GM18951 (cell line): ENCODE results near the gene FN3KRP.

Source experiments
- POLR2A ChIP-seq: IDR thresholded peaks from 4 replicates; pipeline ENCODE4 v1.6.1; 2011; ENCODE audit warnings: mild to moderate bottlenecking; ENCODE audit not compliant: insufficient read length, insufficient read depth; ENCODE audit errors: extremely low read depth
- in situ Hi-C: fragments of 300-500 bp; cut with MboI; formaldehyde crosslinking; loops from one replicate; pipeline ENCODE4 v1.12.0; 2022; ENCODE audit warnings: low sequenced_read_pairs, mixed read lengths, inconsistent platforms; ENCODE audit not compliant: unreplicated experiment

Gene FN3KRP

DNA sequence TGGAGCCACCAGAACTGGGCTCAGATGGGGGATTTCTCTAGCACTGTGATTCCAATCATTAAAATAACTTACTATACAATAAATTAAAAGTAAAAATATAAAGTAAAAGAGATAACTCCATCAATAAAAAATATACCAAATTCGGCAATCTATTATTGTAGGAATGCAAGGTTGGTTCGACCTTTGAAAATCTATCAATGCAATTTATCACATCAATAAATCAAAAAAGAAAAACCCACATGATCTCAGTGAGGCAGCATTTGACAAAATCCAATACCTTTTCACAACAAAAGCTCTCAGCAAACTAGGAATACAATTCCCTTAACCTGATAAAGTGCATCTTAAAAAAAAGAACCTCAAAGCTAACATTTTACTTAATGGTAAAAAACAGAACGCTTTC, 35.0 kb upstream of the FN3KRP start:
- no peak for TF ChIP-seq POLR2A
- in situ Hi-C loops: loop anchor here (10.0 kb wide), 1 partner anchor 93 kb away; no protein-coding TSS in a partner anchor

DNA sequence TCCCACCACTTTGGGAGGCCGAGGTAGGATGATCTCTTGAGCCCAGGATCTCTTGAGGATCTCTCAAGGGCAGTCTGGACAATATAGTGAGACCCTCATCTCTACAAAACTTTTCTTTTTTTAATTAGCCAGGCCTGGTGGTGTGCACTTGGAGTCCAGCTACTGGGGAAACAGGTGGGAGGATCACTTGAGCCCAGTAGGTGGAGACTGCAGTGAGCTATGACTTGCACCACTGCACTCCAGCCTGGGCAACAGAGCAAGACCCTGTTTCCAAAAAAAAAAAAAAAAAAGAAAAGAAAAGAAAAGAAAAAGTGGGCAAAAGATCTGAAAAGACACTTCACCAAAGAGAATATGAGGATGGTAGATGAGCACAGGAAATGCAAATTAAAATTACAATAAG, 33.0 kb upstream of the FN3KRP start:
- in situ Hi-C loops: loop anchor here (10.0 kb wide), 1 partner anchor 91 kb away; no protein-coding TSS in a partner anchor

DNA sequence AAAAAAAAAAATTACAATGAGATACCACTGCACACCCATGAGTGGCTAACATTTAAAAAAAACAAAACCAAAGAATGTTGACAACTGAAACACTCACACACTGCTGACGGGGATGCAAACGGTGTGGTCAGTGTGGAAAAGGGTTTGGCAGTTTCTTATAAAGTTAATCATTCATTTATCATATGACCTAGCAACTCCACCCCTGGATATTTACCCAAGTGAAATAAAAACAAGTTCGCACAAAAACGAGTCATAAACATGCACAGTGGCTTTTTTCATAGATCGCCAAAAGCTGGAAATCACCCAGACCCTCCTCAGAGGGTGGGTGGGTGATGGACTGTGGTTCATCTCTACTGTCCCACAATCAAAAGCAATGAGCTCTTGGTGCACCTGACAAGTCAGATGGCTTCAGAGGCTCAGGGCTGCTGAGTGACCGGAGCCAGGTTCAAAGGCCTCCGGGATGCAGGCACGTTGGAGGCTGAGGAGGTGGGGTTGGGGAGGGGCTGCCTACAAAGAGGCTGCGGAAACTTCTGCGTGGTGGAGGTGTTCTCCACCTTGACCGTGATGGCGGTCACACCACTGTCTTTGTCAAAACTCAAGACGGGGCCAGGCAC, 32.2 kb upstream of the FN3KRP start:
- in situ Hi-C loops: loop anchor here (10.0 kb wide), 1 partner anchor 90 kb away; no protein-coding TSS in a partner anchor

More for the DNA sequence above, 33.0 kb upstream of the FN3KRP start:
- TF ChIP-seq POLR2A: no peak

GRCh38 chr17:82685291-82685690, 31.2 kb upstream of the FN3KRP start:
- in situ Hi-C loops: loop anchor here (10.0 kb wide), 1 partner anchor 90 kb away; no protein-coding TSS in a partner anchor
- no peak for TF ChIP-seq POLR2A

More for the DNA sequence above, 32.2 kb upstream of the FN3KRP start:
- no peak for TF ChIP-seq POLR2A

- no peak for TF ChIP-seq POLR2A
- in situ Hi-C loops: loop anchor here (10.0 kb wide), 1 partner anchor 88 kb away; no protein-coding TSS in a partner anchor
Observed at GRCh38 chr17:82686366-82687324, 29.9 kb upstream of the FN3KRP start.

DNA sequence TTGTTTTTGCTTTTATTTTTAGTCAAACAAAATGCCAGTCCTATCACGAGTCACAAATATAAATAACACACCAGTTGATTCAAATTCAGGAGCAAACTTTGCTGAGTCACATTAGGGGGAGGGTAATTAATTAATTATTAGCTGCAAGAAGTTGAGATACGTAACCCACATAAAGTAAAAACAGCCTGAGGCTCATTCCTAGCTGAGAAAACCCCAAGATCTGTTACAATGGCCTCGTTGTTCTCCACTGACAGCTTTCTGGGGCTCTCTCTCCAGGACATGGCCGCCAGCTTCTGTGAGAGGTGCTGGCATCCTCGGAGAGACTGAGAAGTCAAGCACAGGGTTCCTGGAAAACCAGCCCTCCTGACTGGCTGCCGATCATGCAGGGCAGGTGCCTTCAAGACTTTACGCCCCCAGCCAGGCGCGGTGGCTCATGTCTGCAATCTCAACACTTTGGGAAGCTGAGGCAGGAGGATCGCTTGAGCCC, 29.1 kb upstream of the FN3KRP start:
- no peak for TF ChIP-seq POLR2A
- in situ Hi-C loops: loop anchor here (10.0 kb wide), 1 partner anchor 87 kb away; no protein-coding TSS in a partner anchor

- TF ChIP-seq POLR2A: no peak
- in situ Hi-C loops: loop anchor here (10.0 kb wide), 1 partner anchor 87 kb away; no protein-coding TSS in a partner anchor
Observed at GRCh38 chr17:82687871-82688270, 28.6 kb upstream of the FN3KRP start.

DNA sequence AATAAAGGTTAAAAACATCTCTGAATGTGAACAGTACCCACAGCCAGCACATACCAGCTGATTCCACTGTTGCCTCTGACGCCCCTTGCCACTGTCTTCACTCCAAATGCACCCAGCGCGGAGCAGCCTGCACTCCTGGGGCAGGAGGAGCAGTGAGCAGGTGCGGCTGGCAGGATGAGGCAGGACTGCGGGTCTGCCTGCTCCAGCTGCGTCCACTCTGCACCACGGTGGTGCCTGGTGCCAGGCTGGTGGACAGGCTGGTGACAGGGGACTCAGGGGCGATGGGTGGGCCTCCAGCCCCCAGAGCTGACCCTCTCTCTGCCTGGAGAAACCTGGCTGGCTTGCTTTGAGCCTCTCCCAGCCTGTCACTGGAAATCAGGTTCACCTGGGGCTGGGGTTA, 27.4 kb upstream of the FN3KRP start:
- in situ Hi-C loops: loop anchor here (10.0 kb wide), 1 partner anchor 86 kb away; no protein-coding TSS in a partner anchor
- TF ChIP-seq POLR2A: no peak

DNA sequence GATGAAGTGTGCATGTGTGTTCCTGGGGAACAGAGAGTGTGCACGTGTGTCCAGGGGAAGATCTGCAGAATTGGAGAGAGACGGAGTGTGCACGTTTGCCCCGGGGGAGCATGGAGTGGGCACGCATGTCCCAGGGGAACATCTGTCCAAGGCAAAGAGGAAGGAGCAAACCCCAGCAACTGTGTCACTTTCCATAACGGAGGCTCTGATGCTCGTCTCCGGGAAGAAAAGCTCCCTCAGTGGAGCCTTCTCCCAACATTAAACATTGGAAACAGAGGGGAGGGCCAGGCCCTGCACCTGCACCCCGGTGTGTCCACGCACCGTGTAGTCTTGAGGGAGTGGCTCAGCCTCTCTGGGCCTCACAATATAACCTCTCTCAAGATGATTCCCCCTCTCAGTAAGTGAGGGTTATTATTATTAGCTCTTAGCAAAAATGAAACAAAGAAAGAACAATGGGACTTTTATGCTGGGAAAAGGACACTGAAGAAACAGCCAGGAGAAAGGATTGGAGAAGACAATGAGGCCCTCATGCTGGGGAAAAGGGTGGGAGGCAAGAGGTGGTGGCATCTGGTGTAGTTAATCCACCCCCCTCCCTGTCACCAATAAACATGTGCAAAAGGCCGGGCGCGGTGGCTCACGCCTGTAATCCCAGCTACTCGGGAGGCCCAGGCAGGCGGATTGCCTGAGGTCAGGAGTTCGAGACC, 25.6 kb upstream of the FN3KRP start:
- TF ChIP-seq POLR2A: no peak
- in situ Hi-C loops: no loop called here

DNA sequence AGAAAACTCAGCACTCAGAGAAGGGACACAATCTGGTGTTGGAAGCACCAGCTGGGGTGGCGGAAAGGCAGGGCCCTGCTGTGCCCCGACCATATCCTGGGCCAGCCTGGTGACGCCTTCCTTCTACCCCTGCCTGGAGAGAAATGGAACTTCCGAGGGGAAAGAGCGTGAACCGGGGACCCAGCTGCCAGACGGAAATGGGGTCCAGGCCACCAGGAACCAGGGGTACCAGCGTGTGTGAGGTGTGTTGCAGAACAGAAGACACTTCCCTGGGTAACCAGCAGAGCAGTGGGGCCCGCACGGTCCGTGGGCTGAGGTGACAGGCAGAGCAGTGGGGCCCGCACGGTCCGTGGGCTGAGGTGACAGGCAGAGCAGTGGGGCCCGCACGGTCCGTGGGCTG, 24.8 kb upstream of the FN3KRP start:
- in situ Hi-C loops: no loop called here
- no peak for TF ChIP-seq POLR2A

GRCh38 chr17:82692268-82692667, 24.2 kb upstream of the FN3KRP start:
- TF ChIP-seq POLR2A: no peak
- in situ Hi-C loops: no loop called here

- no peak for TF ChIP-seq POLR2A
- in situ Hi-C loops: no loop called here
Observed at GRCh38 chr17:82693168-82693867, 23.2 kb upstream of the FN3KRP start.
